GM21786 (cell line): Measurements from ENCODE around the gene SIGMAR1.
"Not testable (repeated sequence)": the region's sequence is repeated elsewhere in the genome, so short reads cannot be mapped to it uniquely, and the experiment has no call there.

Source experiments
- ATAC-seq: cut with Tn5 transposase; IDR thresholded peaks from one replicate; pipeline ENCODE4 v1.9.1; 2021; ENCODE audit not compliant: unreplicated experiment

The SIGMAR1 gene

DNA sequence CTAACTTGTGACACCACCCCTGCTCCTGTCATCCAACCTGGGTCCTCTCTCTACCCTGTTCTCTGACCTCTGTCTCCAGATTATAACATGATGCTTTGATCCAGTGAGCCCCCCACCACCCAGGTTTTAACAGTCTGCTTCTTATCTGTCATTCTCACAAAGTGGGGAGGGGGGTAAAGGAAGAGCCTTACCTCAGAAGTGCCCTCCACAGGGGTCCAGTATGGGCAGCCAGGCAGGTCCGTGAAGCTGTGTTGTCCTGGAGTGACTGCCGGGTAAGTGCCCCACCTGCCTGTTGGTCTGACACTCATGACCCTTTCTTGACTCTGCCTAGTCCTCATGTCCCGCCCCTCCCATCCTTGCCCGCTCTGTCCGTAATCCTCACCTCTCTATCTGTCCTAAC is 17.8 kb upstream of the SIGMAR1 start:
- ATAC-seq = no peak

GRCh38 chr9:34654323-34655051 is 16.9 kb upstream of the SIGMAR1 start:
- ATAC-seq = no peak

- no peak for ATAC-seq
Measured at GRCh38 chr9:34653151-34654072, 15.8 kb upstream of the SIGMAR1 start.

- no peak for ATAC-seq
Measured at GRCh38 chr9:34652602-34653000, 15.0 kb upstream of the SIGMAR1 start.

- no peak for ATAC-seq
Measured at GRCh38 chr9:34651876-34652601, 14.5 kb upstream of the SIGMAR1 start, which contains the start of gene IL11RA. Gene IL11RA, plus strand, starts transcription at chr9:34652185. Its CDS starts 3,033 bp downstream, at chr9:34655218.

GRCh38 chr9:34651321-34651720 is 13.7 kb upstream of the SIGMAR1 start:
- ATAC-seq = no peak

- no peak for ATAC-seq
Measured at GRCh38 chr9:34650816-34651215, 13.2 kb upstream of the SIGMAR1 start.

DNA sequence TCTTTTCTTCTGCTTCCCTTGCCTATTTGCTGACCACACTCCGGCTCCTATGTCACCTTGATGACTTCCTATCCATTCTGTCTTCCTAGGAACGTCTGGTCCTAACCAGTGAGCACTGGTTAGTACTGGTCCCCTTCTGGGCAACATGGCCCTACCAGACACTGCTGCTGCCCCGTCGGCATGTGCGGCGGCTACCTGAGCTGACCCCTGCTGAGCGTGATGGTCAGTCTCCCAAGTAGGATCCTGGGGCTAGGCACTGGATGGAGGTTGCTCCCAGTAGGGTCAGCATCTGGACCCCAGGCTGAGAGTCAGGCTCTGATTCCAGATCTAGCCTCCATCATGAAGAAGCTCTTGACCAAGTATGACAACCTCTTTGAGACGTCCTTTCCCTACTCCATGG is 11.1 kb upstream of the SIGMAR1 start:
- no peak for ATAC-seq

- ATAC-seq = no peak
Measured at GRCh38 chr9:34647651-34648050, 10.1 kb upstream of the SIGMAR1 start.

DNA sequence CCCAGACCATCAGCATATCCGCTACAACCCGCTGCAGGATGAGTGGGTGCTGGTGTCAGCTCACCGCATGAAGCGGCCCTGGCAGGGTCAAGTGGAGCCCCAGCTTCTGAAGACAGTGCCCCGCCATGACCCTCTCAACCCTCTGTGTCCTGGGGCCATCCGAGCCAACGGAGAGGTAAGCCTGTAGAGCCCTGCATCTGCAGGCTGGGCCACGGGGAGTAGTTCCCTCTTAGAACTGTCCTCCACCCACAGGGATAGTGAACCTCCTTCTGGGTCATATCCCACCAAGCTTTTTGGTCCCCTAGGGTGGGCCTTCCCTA is 9.5 kb upstream of the SIGMAR1 start:
- ATAC-seq = no peak

- peak; percentile 83 for ATAC-seq
Measured at GRCh38 chr9:34646211-34647083, 8.9 kb upstream of the SIGMAR1 start, which contains the start of gene GALT. Gene GALT, plus strand, starts transcription at chr9:34646675. Its CDS starts 30 bp downstream, at chr9:34646705.

DNA sequence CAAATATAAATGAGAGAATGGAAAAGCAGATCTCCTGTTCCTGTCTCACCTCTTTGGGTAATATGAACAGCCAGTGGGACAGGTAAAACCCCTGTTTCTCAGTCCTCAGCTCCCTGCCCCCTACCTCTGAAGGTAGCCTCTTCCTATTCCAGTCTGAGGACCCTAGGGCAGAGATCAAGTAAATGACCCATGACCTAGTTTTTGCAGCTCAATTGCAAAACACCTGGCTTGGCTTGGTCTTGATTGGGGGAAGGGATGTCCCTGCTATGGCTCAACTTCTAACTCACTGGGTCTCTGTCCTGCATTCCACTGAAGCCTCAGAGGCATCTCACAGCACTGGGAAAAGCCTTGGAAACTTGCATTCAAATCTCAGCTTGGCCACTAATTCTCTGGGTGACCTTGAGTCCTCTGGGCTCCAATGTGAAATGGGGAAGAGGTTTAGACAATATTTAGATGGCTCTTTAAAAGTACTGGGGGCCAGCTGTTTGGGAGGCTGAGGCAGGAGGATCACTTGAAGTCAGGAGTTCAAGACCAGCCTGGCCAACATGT is 7.3 kb upstream of the SIGMAR1 start:
- no peak for ATAC-seq

DNA sequence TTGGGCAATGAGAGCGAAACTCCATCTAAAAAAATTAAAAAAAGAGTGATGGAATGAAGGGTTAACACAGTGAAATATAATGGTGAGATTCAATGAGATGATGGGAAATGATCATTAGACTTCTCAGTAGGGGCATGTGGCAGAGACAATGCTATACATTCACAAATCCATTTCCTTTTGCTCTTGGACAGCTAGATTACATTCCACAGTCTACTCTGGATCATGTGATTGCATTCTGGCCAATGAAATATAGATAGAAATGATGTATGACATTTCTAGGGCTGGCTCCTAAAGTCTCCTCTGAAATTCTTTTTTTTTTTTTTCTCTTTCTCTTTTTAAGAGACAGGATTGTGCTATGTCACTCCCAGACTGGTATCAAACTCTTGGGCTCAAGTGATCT is 5.1 kb upstream of the SIGMAR1 start:
- ATAC-seq = no peak

DNA sequence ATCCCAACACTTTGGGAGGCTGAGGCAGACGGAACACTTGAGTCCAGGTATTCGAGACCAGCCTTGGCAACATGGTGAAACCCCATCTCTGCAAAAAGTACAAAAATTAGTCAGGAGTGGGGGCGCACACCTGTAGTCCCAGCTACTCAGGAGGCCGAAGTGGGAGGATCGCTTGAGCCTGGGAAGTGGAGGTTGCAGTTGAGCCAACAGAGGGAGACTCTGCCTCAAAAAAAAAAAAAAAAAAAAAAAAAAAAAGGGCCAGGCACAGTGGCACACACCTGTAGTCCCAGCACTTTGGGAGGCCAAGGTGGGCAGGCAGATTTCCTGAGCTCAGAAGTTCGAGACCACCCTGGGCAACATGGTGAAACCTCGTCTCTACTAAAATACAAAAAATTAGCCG is 1.7 kb upstream of the SIGMAR1 start:
- ATAC-seq = not testable (repeated sequence)

GRCh38 chr9:34638138-34638445 is 505 bp upstream of the SIGMAR1 start:
- ATAC-seq = no peak

DNA sequence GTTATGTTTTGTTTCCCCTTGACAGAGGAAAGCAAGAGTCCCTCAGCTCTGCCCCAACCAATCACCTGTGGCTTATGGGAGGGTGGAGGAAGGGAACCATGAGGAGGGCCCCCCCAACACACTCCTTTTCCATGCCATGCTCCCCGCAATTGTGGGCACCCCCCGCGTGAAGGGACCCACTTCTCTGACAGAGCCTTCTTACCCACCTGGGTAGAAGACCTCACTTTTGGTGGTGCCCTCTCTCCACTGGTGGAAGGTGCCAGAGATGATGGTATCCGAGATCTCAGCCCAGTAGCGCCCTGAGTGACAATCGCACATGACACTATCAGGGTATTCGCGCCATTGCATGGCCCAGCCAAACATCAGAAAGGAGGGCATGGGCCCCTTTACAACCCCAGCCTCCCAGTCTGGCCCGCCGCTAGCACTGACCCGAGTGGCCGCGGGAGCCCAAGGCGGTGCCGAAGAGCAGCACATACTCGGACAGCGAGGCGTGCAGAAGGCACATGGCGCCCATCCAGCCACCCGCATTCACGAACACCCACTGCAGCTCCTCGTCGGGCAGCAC is 714 bp downstream of the SIGMAR1 start:
- no peak for ATAC-seq

GRCh38 chr9:34635556-34635955 is 2.0 kb downstream of the SIGMAR1 start:
- no peak for ATAC-seq

DNA sequence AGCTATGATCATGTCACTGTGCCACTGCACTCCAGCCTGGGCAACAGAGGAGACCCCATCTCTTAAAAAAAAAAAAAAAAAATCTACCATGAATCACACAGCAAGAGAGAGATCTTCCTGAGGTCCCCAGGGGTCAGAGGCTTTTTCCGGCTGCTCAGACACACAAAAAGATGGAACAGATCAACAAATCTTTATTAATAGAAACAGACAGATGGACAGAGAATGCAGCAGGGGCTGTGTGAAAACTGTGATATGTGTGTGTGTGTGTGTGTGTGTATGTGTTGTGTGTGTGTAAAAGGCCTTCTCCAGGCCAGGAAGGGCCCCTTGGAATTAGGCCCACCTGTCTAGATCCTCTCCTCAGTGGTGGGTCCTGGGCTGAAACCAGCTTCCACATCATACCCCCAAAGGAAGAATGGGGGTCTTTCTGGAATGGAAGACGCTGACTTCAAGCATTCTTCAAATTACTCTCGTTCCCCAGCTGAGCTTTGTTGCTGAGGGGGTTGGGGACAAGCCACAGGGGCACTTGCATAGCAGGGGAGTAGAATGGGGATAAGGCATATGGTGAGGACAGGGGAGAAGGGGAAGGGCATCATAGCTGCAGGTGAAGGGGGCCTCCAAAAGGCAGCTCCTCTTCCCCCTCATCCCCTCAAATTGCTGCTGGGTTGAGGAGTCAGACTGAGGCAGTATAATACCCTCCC is 2.9 kb downstream of the SIGMAR1 start:
- no peak for ATAC-seq

DNA sequence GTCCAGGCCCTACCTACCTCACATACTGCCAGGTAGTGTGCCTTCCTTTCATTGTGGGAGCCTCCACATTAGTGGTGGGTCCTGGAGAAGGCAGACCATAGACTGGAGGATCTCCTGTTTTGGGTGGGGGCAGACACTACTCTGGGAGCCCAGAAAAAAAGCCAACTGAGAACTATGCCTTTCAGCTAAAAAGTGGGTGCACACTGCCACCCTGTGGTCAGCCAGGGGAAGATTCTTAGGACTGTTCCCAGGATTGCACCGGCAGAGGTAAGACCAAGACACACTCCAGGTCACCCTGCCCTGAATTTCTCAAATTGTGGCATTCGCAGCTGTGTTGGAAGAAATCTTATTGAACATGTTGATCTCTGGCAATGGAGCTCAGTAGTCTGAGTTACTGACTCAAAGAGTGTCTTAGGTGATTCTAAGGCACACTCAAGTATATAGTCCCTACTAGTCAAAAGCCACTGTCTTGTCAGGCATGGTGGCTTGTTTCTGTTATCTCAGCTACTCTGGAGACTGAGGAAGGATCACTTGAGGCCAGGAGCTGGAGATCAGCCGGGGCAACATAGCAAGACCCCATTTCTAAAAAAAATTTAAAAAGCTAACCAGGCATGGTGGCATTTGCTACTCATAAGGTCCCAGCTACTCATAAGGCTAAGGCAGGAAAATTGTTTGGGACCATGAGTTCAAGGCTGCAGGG is 3.6 kb downstream of the SIGMAR1 start:
- ATAC-seq = peak; percentile 22
